Neutrophil (primary cell): ENCODE data around the gene BOD1L1.

Experiments used
- H3K27ac ChIP-seq: fragments of 200-600 bp; sonication (generic); 2 replicates; pipeline ENCODE4 v1.5.1; 2016; ENCODE audit warnings: mild to moderate bottlenecking, moderate library complexity
- H3K27me3 ChIP-seq: fragments of 200-600 bp; sonication (generic); 2 replicates; pipeline ENCODE4 v1.6.0; 2016; ENCODE audit warnings: mild to moderate bottlenecking
- H3K36me3 ChIP-seq: fragments of 200-600 bp; sonication (generic); 2 replicates; pipeline ENCODE4 v1.5.1; 2017
- H3K4me1 ChIP-seq, 2 experiments: fragments of 200-600 bp in 1 of 2; sonication (generic) in 1 of 2; 1 replicate in 1 of 2; 2 replicates in 1 of 2; pipeline versions ENCODE4 v1.5.1 to v1.6.1; 2013 to 2016; ENCODE audit warnings: low read depth in 1 of 2, low read length in 1 of 2, mild to moderate bottlenecking in 1 of 2, moderate library complexity in 1 of 2; ENCODE audit not compliant: control insufficient read depth in 1 of 2, insufficient read depth in 1 of 2
- H3K4me3 ChIP-seq, 2 experiments: fragments of 200-600 bp in 1 of 2; sonication (generic) in 1 of 2; 1 replicate in 1 of 2; 2 replicates in 1 of 2; pipeline ENCODE4 v1.5.1; 2013 to 2016; ENCODE audit warnings: low read depth in 1 of 2, low read length in 1 of 2, mild to moderate bottlenecking in 1 of 2, moderate library complexity in 1 of 2
- H3K9me3 ChIP-seq: fragments of 200-600 bp; sonication (generic); 2 replicates; pipeline ENCODE4 v1.5.1; 2016
- CTCF ChIP-seq: fragments of 200-600 bp; sonication (generic); IDR thresholded peaks from 2 replicates; pipeline ENCODE4 v1.5.1; 2016; ENCODE audit warnings: antibody characterized with exemption

BOD1L1 gene

DNA sequence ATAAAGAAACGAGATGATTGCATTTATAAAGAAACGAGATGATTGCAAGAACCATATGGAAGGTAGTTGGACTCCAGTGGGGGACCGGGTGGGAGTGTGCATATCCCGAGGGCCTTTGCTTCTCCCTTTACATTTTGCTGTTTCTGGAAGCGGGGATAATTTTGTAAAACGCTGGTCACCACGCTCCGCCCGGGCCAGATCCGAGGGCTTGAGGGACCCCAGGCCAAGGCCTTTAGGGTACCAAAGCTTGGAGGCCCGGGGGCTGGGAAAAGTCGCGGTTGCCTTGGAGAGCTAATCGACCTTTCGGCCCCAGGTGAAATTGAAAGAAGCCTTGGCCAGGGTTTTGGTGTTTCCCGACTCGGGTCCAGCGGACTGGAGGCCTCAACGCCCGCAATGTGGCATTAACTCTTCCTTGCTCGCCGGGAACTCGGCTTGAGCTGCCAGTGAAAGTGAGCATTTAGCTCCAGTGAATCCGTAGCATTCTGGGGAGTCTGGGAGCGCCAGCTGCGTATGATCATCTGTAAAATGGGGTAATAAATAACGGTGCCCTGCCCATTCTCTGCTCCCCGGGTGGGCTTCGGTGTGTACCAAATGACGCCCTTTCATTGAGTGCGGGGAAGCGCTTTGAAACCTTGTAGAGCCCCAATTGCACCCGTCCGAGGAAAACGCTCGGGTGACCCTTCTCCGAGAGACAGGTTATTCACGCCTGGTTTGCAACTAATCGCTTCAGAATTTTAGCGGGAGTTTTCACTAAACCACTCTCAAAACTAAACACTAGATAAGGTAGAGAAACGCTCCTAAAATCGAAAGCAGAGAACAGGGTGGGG is 87.7 kb downstream of the BOD1L1 start:
- TF ChIP-seq CTCF: no peak
- H3K4me1 ChIP-seq: peaks cover 7 to 33% of the 10 kb centered on the region in 2 experiments
- H3K27me3 ChIP-seq: peaks cover 100% of the 10 kb centered on the region
- no peak overlapping the region for H3K27ac ChIP-seq
- no peaks in the 10 kb centered on the region for H3K36me3 ChIP-seq
- no peaks in the 10 kb centered on the region for H3K9me3 ChIP-seq
- H3K4me3 ChIP-seq: no peak overlapping the region

DNA sequence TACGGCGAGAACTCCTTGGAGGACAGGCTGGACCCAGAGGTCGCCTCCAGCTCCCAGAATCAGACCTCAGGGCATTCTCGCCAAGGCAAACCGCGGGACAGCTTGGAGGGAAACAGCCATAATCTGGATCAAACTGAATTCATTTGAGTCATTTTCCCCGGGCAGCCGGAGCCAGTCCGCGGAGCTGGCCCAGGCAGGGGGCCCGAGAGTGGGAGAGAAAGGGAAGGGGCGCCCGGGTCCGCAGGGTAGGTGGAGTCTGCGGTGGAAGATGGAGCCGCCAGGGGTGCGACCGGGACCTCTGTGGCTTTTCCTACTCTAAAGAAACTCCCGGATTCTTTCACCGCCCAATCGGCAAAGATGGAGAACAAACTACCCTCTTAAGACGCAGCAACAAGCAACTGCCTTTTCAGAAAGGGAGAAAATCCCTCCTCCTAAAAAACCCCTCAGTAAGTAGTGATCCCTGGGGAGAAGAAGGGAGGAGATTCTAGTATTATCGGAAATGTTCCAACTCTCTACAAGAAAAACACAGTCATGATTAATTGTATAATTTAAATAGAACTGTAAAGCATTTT is 88.4 kb downstream of the BOD1L1 start:
- peaks cover 100% of the 10 kb centered on the region for H3K27me3 ChIP-seq
- no peak overlapping the region for H3K27ac ChIP-seq
- H3K4me3 ChIP-seq: no peak overlapping the region
- no peaks in the 10 kb centered on the region for H3K36me3 ChIP-seq
- no peaks in the 10 kb centered on the region for H3K9me3 ChIP-seq
- H3K4me1 ChIP-seq: peaks cover 5 to 26% of the 10 kb centered on the region in 2 experiments
- TF ChIP-seq CTCF: no peak

DNA sequence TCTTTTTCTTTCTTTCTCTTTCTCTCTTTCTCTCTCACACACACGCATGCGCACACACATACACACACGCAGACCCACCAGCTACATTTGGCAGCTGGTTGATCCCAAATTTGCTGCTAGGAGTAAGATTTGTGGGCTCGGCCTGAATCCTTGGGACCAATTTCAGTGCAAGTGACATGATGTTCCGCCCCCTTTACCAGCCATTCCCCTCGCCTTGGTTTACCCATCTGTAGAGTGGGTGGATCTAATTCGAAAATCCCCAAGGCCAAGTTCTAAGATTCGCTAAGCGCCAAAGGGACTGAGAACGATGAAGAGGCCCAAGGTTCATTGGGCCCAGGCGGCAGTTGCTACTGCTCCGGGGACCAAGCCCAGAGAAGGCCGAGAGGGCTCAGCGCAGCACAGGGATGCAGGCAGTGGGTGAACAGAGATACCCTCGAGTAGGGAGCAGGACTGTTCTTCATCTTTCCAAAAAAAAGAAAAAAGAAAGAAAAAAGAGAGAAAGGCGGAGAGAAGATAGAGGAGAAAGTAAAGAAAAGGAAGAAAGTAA is 89.0 kb downstream of the BOD1L1 start:
- no peak for TF ChIP-seq CTCF
- Histone ChIP-seq H3K36me3 (no peaks in the 10 kb centered on the region), H3K27ac (no peak overlapping the region), H3K4me1 (peaks cover 1 to 19% of the 10 kb centered on the region in 2 experiments), H3K4me3 (no peak overlapping the region), H3K27me3 (peaks cover 100% of the 10 kb centered on the region), H3K9me3 (no peaks in the 10 kb centered on the region)

DNA sequence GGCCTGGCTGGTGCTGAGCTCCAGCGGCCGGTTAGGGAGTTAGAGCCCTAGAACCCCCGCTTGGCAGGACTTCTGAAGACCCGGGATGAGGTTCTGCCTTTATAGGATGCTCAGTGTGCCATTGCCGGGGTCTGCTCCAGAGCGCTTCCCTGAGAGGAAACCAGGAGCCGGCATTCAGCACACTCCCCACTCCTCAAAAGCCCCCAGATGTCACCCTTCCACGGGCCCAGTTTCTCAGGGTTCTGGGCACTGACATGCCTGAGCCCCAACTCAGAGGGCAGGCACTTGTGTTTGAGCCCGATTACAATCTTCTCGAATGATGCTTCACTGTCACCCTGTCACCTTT is 89.7 kb downstream of the BOD1L1 start:
- Histone ChIP-seq H3K36me3 (no peaks in the 10 kb centered on the region), H3K9me3 (no peaks in the 10 kb centered on the region), H3K27me3 (peaks cover 100% of the 10 kb centered on the region), H3K27ac (no peak overlapping the region), H3K4me3 (no peak overlapping the region), H3K4me1 (peaks cover 0 to 18% of the 10 kb centered on the region in 2 experiments)
- no peak for TF ChIP-seq CTCF

DNA sequence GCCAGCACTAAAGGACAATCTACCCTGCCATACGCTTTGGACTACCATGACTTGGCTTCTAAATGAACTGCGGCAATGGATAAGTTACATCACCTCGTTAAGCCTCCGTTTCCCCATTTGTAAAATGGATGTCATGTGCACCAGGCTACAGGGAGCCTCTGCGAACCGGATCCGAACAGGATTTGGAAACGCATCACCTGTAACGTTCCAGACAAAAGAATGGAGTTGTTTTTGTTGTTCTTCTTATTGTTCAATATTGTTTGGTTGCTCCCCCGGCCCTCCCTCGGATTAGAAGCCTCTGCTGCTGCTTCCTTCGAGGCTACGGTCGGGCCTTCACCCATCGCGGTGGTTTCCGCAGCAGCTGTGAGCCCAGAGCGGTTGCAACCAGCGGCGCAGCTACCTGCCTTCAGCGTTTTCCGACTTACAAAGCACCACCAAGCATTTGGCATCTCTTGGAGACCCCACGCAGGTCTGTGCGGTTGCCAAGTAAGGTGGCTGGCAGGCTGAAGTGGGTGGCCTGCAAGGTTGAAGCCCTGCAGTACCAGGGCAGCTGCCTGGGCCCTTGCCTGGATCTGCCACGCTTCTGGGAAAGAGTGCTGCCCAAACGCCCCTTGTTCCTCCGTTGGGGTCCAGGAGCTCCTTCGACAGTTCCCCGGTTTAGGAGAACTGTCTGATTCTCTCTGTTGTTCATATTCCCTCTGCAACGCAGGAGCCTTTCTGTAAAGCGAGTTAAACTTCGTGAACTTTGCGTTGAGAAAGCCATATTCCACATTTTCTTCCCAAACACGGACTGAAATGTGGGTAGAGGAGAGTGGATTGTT is 90.3 kb downstream of the BOD1L1 start:
- H3K4me3 ChIP-seq: no peak overlapping the region
- TF ChIP-seq CTCF: no peak
- no peaks in the 10 kb centered on the region for H3K36me3 ChIP-seq
- H3K27ac ChIP-seq: no peak overlapping the region
- H3K9me3 ChIP-seq: no peaks in the 10 kb centered on the region
- H3K27me3 ChIP-seq: peaks cover 100% of the 10 kb centered on the region
- H3K4me1 ChIP-seq: peaks cover 0 to 14% of the 10 kb centered on the region in 2 experiments
